WTC11 (cell line): Measurements from ENCODE around the gene MED19. TPM values are rescaled to one million over a fixed set of nuclear protein-coding genes. Genes with fewer than 3 reads are reported as not detected.

Experiments used
- ATAC-seq: fragments of 200-7000 bp; cut with Tn5 transposase; 2 replicates; pipeline ENCODE4 v1.10.0; 2021; ENCODE audit warnings: mild to moderate bottlenecking, moderate library complexity
- CTCF ChIA-PET: fragments of 300-600 bp; sonication (Branson Sonifier 250); formaldehyde crosslinking; loops from one replicate; lab custom pipeline; 2021; ENCODE audit warnings: antibody characterized with exemption; lab: Charles Lee
- POLR2A ChIA-PET: fragments of 350-600 bp; sonication (Branson Sonifier 250); formaldehyde crosslinking; loops from one replicate; lab custom pipeline; 2021; ENCODE audit warnings: antibody characterized with exemption; lab: Charles Lee
- DNase-seq: peaks from one replicate; pipeline ENCODE4 v3.0.0; 2021; ENCODE audit warnings: low spot score
- H3K27ac Mint-ChIP-seq: 2 replicates; pipeline ENCODE4 v1.8.0; 2021; ENCODE audit warnings: mixed read lengths
- H3K27me3 Mint-ChIP-seq: 2 replicates; pipeline ENCODE4 v1.8.0; 2021; ENCODE audit warnings: low read depth, mild to moderate bottlenecking, moderate library complexity, mixed read lengths
- H3K36me3 Mint-ChIP-seq: 2 replicates; pipeline ENCODE4 v1.8.0; 2021; ENCODE audit warnings: mixed read lengths
- H3K4me1 Mint-ChIP-seq: 2 replicates; pipeline ENCODE4 v1.8.0; 2022; ENCODE audit warnings: mixed read lengths
- H3K4me3 Mint-ChIP-seq: 2 replicates; pipeline ENCODE4 v1.8.0; 2021; ENCODE audit warnings: mild to moderate bottlenecking, moderate library complexity, mixed read lengths
- H3K9me3 Mint-ChIP-seq: 2 replicates; pipeline ENCODE4 v1.8.0; 2021; ENCODE audit warnings: mixed read lengths
- AFF4 ChIP-seq: sonication (generic); formaldehyde crosslinking; IDR thresholded peaks from 2 replicates; pipeline ENCODE4 v1.8.1; 2023; ENCODE audit warnings: mild to moderate bottlenecking, missing genetic modification reagents, borderline replicate concordance
- FOXK1 ChIP-seq: sonication (generic); formaldehyde crosslinking; IDR thresholded peaks from 2 replicates; pipeline ENCODE4 v1.8.0; 2022; ENCODE audit warnings: mild to moderate bottlenecking, moderate library complexity, missing genetic modification reagents
- FOXP4 ChIP-seq: sonication (generic); formaldehyde crosslinking; IDR thresholded peaks from 2 replicates; pipeline ENCODE4 v1.8.0; 2022; ENCODE audit warnings: mild to moderate bottlenecking, missing genetic modification reagents
- GRHL2 ChIP-seq: fragments of 250-450 bp; sonication (Bioruptor Pico); IDR thresholded peaks from 2 replicates; pipeline ENCODE4 v1.8.0; 2022; ENCODE audit warnings: mild to moderate bottlenecking, moderate library complexity; ENCODE audit not compliant: insufficient replicate concordance, severe bottlenecking
- HMGA2 ChIP-seq: fragments of 250-450 bp; sonication (Bioruptor Pico); IDR thresholded peaks from 2 replicates; pipeline ENCODE4 v1.4.0; 2021; ENCODE audit warnings: mild to moderate bottlenecking, moderate library complexity
- IRF1 ChIP-seq: sonication (generic); formaldehyde crosslinking; IDR thresholded peaks from 2 replicates; pipeline ENCODE4 v1.8.0; 2023; ENCODE audit warnings: missing genetic modification reagents
- KAT7 ChIP-seq: sonication (generic); formaldehyde crosslinking; IDR thresholded peaks from 2 replicates; pipeline ENCODE4 v1.8.1; 2023; ENCODE audit warnings: missing genetic modification reagents, mild to moderate bottlenecking, borderline replicate concordance
- NR2C2 ChIP-seq: sonication (generic); formaldehyde crosslinking; IDR thresholded peaks from 2 replicates; pipeline ENCODE4 v1.8.0; 2022; ENCODE audit warnings: mild to moderate bottlenecking, missing genetic modification reagents
- NR3C1 ChIP-seq: sonication (generic); formaldehyde crosslinking; conservative IDR thresholded peaks from 2 replicates; pipeline ENCODE4 v1.8.1; 2023; ENCODE audit warnings: low read depth, mild to moderate bottlenecking, missing genetic modification reagents
- PRRX2 ChIP-seq: fragments of 250-450 bp; sonication (Bioruptor Pico); IDR thresholded peaks from 2 replicates; pipeline ENCODE4 v1.8.0; 2021; ENCODE audit warnings: mild to moderate bottlenecking
- SP1 ChIP-seq: sonication (generic); formaldehyde crosslinking; conservative IDR thresholded peaks from 2 replicates; pipeline ENCODE4 v1.8.1; 2022; ENCODE audit warnings: missing genetic modification reagents
- TCF7 ChIP-seq: sonication (generic); formaldehyde crosslinking; IDR thresholded peaks from 2 replicates; pipeline ENCODE4 v1.8.0; 2022; ENCODE audit warnings: mild to moderate bottlenecking, low read depth, missing genetic modification reagents, moderate library complexity
- TEAD4 ChIP-seq: sonication (generic); formaldehyde crosslinking; IDR thresholded peaks from 2 replicates; pipeline ENCODE4 v1.8.0; 2022; ENCODE audit warnings: mild to moderate bottlenecking, missing genetic modification reagents
- USF2 ChIP-seq: sonication (generic); formaldehyde crosslinking; IDR thresholded peaks from 2 replicates; pipeline ENCODE4 v1.8.1; 2023; ENCODE audit warnings: mild to moderate bottlenecking, missing genetic modification reagents, moderate library complexity
- total RNA-seq: library from RNA; stranded (reverse); gene quantifications from 3 replicates; pipeline ENCODE4 v1.2.3, GENCODE V29; 2021
- TF ChIP-seq, protein P1 (sequence below): sonication (generic); formaldehyde crosslinking; conservative IDR thresholded peaks from 2 replicates; pipeline ENCODE4 v1.8.1; 2023; ENCODE audit warnings: mild to moderate bottlenecking, low read depth, missing genetic modification reagents, moderate library complexity
- TF ChIP-seq, protein P2 (sequence below): sonication (generic); formaldehyde crosslinking; IDR thresholded peaks from 2 replicates; pipeline ENCODE4 v1.8.1; 2023; ENCODE audit warnings: mild to moderate bottlenecking, missing genetic modification reagents
- TF ChIP-seq, protein P3 (sequence below): sonication (generic); formaldehyde crosslinking; IDR thresholded peaks from 2 replicates; pipeline ENCODE4 v1.8.0; 2022; ENCODE audit warnings: mild to moderate bottlenecking, missing genetic modification reagents

MED19 gene
- total RNA-seq, 1 experiment from 2014 or later, result 19.1 TPM

DNA sequence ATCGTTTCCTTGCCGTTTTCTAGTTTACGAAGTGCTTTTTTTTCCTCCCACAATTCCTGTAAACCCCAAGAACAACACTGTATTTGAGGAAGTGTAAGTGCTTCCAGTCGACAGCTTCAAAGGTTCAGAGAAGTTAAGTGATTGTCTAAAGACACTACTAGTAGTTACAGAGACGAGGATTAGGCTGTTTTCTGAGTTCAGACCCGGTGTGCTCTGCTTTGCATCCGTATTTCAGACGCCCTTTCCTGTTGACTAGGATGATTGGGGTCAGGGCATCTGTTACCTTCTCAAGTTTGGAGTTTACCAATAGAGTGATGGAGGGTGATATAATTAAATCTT lies 54.0 kb downstream of the MED19 start:
- no peak for ATAC-seq
- TF ChIP-seq TCF7 (CRISPR knock-in tag), result no peak
- TF ChIP-seq, protein P1, sequence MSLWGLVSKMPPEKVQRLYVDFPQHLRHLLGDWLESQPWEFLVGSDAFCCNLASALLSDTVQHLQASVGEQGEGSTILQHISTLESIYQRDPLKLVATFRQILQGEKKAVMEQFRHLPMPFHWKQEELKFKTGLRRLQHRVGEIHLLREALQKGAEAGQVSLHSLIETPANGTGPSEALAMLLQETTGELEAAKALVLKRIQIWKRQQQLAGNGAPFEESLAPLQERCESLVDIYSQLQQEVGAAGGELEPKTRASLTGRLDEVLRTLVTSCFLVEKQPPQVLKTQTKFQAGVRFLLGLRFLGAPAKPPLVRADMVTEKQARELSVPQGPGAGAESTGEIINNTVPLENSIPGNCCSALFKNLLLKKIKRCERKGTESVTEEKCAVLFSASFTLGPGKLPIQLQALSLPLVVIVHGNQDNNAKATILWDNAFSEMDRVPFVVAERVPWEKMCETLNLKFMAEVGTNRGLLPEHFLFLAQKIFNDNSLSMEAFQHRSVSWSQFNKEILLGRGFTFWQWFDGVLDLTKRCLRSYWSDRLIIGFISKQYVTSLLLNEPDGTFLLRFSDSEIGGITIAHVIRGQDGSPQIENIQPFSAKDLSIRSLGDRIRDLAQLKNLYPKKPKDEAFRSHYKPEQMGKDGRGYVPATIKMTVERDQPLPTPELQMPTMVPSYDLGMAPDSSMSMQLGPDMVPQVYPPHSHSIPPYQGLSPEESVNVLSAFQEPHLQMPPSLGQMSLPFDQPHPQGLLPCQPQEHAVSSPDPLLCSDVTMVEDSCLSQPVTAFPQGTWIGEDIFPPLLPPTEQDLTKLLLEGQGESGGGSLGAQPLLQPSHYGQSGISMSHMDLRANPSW (CRISPR knock-in tag), result no peak
- H3K36me3 Mint-ChIP-seq, result peaks cover 28% of the 10 kb centered on the region
- H3K4me1 Mint-ChIP-seq, result peaks cover 18% of the 10 kb centered on the region
- H3K9me3 Mint-ChIP-seq, result no peaks in the 10 kb centered on the region
- H3K4me3 Mint-ChIP-seq, result peak overlapping the region; percentile 99
- no peak for DNase-seq
- ChIA-PET POLR2A (no interaction called here), CTCF (interaction anchor here (0.8 to 3.5 kb wide), 3 partner anchors 13 to 165 kb away, joined by 3 to 13 read pairs (median 5); partner anchors contain the start of gene UBE2L6)
- peak overlapping the region; percentile 95 for H3K27ac Mint-ChIP-seq
- peaks cover 36% of the 10 kb centered on the region for H3K27me3 Mint-ChIP-seq

DNA sequence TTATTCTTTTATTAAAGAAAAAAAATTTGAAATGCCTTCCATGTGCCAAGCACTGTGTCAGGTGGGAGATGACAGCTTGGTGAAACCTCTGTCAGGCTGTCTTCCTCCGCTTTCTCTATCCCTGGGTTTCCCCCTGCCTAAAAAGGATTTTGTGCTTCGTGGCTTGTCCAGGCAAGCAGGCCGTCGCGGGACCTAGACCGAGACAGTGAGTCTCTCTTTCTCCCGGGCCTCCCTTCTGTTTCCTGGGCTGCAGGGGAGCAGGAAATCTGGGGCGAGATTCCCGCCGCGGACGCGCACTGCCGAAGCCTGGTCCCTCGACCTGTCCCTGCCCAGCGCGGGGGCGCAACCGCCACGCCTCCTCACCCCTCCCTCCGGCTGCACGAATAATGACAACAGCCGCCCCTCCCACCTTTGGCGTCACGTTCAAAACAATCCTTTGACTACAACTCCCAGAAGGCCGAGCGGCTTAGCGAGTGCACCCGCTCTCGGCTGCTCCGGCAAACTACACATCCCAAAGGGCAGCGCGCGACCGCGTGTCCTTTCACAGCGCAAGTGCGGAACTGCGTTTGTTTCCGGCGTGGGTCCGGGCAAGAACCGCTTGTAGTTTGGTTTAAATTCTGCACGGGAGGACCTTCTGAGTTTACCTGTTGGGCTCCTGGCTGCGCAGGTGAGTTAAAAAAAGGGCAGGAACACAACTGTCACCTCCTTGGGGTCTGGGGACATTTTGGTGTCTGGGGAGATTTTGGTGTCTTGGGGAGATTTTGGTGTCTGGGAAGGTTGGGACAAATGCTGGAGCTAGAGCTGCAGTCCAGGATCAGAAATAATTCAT lies 54.6 kb downstream of the MED19 start, which contains the start of gene CLP1:
Gene CLP1, plus strand, starts transcription at position 569 of the 829 bp plus-strand sequence. CDS start 1,715 bp downstream, outside the sequence.
- peaks cover 22% of the 10 kb centered on the region for H3K4me1 Mint-ChIP-seq
- H3K9me3 Mint-ChIP-seq, result no peaks in the 10 kb centered on the region
- peak within 1 kb of the TSS; percentile 95 for H3K27ac Mint-ChIP-seq
- ChIA-PET POLR2A (no interaction called here), CTCF (interaction anchor here (0.8 to 3.5 kb wide), 3 partner anchors 13 to 164 kb away, joined by 3 to 13 read pairs (median 5); partner anchors contain the start of gene UBE2L6)
- H3K36me3 Mint-ChIP-seq, result peaks cover 26% of the 10 kb centered on the region
- H3K27me3 Mint-ChIP-seq, result peaks cover 41% of the 10 kb centered on the region
- H3K4me3 Mint-ChIP-seq, result peak within 1 kb of the TSS; percentile 99
- ATAC-seq (peak; percentile 96), DNase-seq (peak; percentile 100)
- TF ChIP-seq NR2C2 (CRISPR knock-in tag) (no peak), FOXP4 (CRISPR knock-in tag) (peak; percentile 79), FOXK1 (CRISPR knock-in tag) (peak; percentile 99), TCF7 (CRISPR knock-in tag) (no peak), PRRX2 (no peak), TEAD4 (CRISPR knock-in tag) (no peak), NR3C1 (no peak), AFF4 (no peak), KAT7 (CRISPR knock-in tag) (no peak), SP1 (CRISPR knock-in tag) (peak; percentile 92), HMGA2 (CRISPR knock-in tag) (no peak), USF2 (CRISPR knock-in tag) (peak; percentile 89), GRHL2 (no peak), IRF1 (CRISPR knock-in tag) (no peak)
- TF ChIP-seq, protein P2, sequence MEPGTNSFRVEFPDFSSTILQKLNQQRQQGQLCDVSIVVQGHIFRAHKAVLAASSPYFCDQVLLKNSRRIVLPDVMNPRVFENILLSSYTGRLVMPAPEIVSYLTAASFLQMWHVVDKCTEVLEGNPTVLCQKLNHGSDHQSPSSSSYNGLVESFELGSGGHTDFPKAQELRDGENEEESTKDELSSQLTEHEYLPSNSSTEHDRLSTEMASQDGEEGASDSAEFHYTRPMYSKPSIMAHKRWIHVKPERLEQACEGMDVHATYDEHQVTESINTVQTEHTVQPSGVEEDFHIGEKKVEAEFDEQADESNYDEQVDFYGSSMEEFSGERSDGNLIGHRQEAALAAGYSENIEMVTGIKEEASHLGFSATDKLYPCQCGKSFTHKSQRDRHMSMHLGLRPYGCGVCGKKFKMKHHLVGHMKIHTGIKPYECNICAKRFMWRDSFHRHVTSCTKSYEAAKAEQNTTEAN (CRISPR knock-in tag), result no peak
- TF ChIP-seq, protein P3, sequence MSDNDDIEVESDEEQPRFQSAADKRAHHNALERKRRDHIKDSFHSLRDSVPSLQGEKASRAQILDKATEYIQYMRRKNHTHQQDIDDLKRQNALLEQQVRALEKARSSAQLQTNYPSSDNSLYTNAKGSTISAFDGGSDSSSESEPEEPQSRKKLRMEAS (CRISPR knock-in tag), result peak; percentile 69
